Measurements from ENCODE around the gene MACF1. TPM values are rescaled to one million over a fixed set of nuclear protein-coding genes. Genes with fewer than 3 reads are reported as not detected.

Gene MACF1
- total RNA-seq, 1 donor from 2014 or later = 301 TPM

GRCh38 chr1:39354572-39354971, 150.1 kb downstream of the MACF1 start:
- Mint-ChIP-seq H3K9me3 (no peaks in the 10 kb centered on the region), H3K4me3 (no peak overlapping the region), H3K27ac (no peak overlapping the region), H3K36me3 (peaks cover 36% of the 10 kb centered on the region), H3K27me3 (ENCODE audit: low read depth) (no peaks in the 10 kb centered on the region), H3K4me1 (no peaks in the 10 kb centered on the region)
- no peak for TF ChIP-seq CTCF (IDR thresholded peaks at IDR 0.05; ENCODE audit: unreplicated experiment)
- no peak for DNase-seq (ENCODE audit: low spot score in 2 of 2, unreplicated experiment in 2 of 2)

- DNase-seq (ENCODE audit: low spot score in 2 of 2, unreplicated experiment in 2 of 2) = no peak
- TF ChIP-seq CTCF (IDR thresholded peaks at IDR 0.05; ENCODE audit: unreplicated experiment) = no peak
- Mint-ChIP-seq H3K4me3 (no peak overlapping the region), H3K36me3 (peaks cover 37% of the 10 kb centered on the region), H3K4me1 (no peaks in the 10 kb centered on the region), H3K27me3 (ENCODE audit: low read depth) (no peaks in the 10 kb centered on the region), H3K27ac (no peak overlapping the region), H3K9me3 (no peaks in the 10 kb centered on the region)
These were observed 154.0 kb downstream of the MACF1 start for GRCh38 chr1:39358491-39358890.

GRCh38 chr1:39359028-39359570, 154.6 kb downstream of the MACF1 start:
- no peaks in the 10 kb centered on the region for H3K9me3 Mint-ChIP-seq
- no peak for DNase-seq (ENCODE audit: low spot score in 2 of 2, unreplicated experiment in 2 of 2)
- H3K27me3 Mint-ChIP-seq (ENCODE audit: low read depth) = no peaks in the 10 kb centered on the region
- no peaks in the 10 kb centered on the region for H3K4me1 Mint-ChIP-seq
- peaks cover 35% of the 10 kb centered on the region for H3K36me3 Mint-ChIP-seq
- TF ChIP-seq CTCF (IDR thresholded peaks at IDR 0.05; ENCODE audit: unreplicated experiment) = no peak
- H3K27ac Mint-ChIP-seq = no peak overlapping the region
- H3K4me3 Mint-ChIP-seq = no peak overlapping the region

GRCh38 chr1:39360731-39361130, 156.2 kb downstream of the MACF1 start:
- Mint-ChIP-seq H3K4me1 (no peaks in the 10 kb centered on the region), H3K9me3 (no peaks in the 10 kb centered on the region), H3K27me3 (ENCODE audit: low read depth) (no peaks in the 10 kb centered on the region), H3K36me3 (peaks cover 35% of the 10 kb centered on the region), H3K4me3 (no peak overlapping the region), H3K27ac (no peak overlapping the region)
- no peak for TF ChIP-seq CTCF (IDR thresholded peaks at IDR 0.05; ENCODE audit: unreplicated experiment)
- no peak for DNase-seq (ENCODE audit: low spot score in 2 of 2, unreplicated experiment in 2 of 2)

- Mint-ChIP-seq H3K36me3 (peaks cover 33% of the 10 kb centered on the region), H3K27ac (no peak overlapping the region), H3K9me3 (no peaks in the 10 kb centered on the region), H3K4me3 (no peak overlapping the region), H3K4me1 (no peaks in the 10 kb centered on the region), H3K27me3 (ENCODE audit: low read depth) (no peaks in the 10 kb centered on the region)
- TF ChIP-seq CTCF (IDR thresholded peaks at IDR 0.05; ENCODE audit: unreplicated experiment) = no peak
- DNase-seq (ENCODE audit: low spot score in 2 of 2, unreplicated experiment in 2 of 2) = no peak
These were observed 157.0 kb downstream of the MACF1 start for GRCh38 chr1:39361446-39361845.

GRCh38 chr1:39363267-39363666, 158.8 kb downstream of the MACF1 start:
- Mint-ChIP-seq H3K4me3 (no peak overlapping the region), H3K9me3 (no peaks in the 10 kb centered on the region), H3K27ac (no peak overlapping the region), H3K36me3 (peaks cover 31% of the 10 kb centered on the region), H3K4me1 (no peaks in the 10 kb centered on the region), H3K27me3 (ENCODE audit: low read depth) (no peaks in the 10 kb centered on the region)
- DNase-seq (ENCODE audit: low spot score in 2 of 2, unreplicated experiment in 2 of 2) = no peak
- TF ChIP-seq CTCF (IDR thresholded peaks at IDR 0.05; ENCODE audit: unreplicated experiment) = no peak
